ENCODE data around the gene GEN1. TPM values are rescaled to one million over a fixed set of nuclear protein-coding genes. Genes with fewer than 3 reads are reported as not detected.

The GEN1 gene
- total RNA-seq, 1 donor from 2014 or later = 3.4 TPM

- intact Hi-C loops (cut with DNase I) = no loop called here
- ATAC-seq = no peak
- no peak for DNase-seq (ENCODE audit: low spot score)
Measured at GRCh38 chr2:17749753-17750438, 4.0 kb upstream of the GEN1 start.

GRCh38 chr2:17752246-17752645 lies 1.7 kb upstream of the GEN1 start:
- DNase-seq (ENCODE audit: low spot score) (no peak), ATAC-seq (no peak)
- intact Hi-C loops (cut with DNase I) = no loop called here

- intact Hi-C loops (cut with DNase I) = no loop called here
- DNase-seq (ENCODE audit: low spot score) (no peak), ATAC-seq (peak; percentile 51)
Measured at GRCh38 chr2:17752892-17753802, 791 bp upstream of the GEN1 start.

GRCh38 chr2:17754773-17755425 lies 961 bp downstream of the GEN1 start:
- ATAC-seq (no peak), DNase-seq (ENCODE audit: low spot score) (no peak)
- intact Hi-C loops (cut with DNase I) = loop anchor here (5.0 kb wide), 1 partner anchor 1263 kb away; no protein-coding TSS in a partner anchor

- no peak for DNase-seq (ENCODE audit: low spot score)
- intact Hi-C loops (cut with DNase I) = loop anchor here (5.0 kb wide), 1 partner anchor 1264 kb away; no protein-coding TSS in a partner anchor
- ATAC-seq = no peak
Measured at GRCh38 chr2:17756668-17757067, 2.7 kb downstream of the GEN1 start.

- no peak for DNase-seq (ENCODE audit: low spot score)
- intact Hi-C loops (cut with DNase I) = loop anchor here (5.0 kb wide), 1 partner anchor 1265 kb away; no protein-coding TSS in a partner anchor
- ATAC-seq = no peak
Measured at GRCh38 chr2:17757321-17757720, 3.4 kb downstream of the GEN1 start.

- DNase-seq (ENCODE audit: low spot score) = no peak
- intact Hi-C loops (cut with DNase I) = loop anchor here (5.0 kb wide), 1 partner anchor 1266 kb away; no protein-coding TSS in a partner anchor
- no peak for ATAC-seq
Measured at GRCh38 chr2:17758118-17758517, 4.2 kb downstream of the GEN1 start.

- DNase-seq (ENCODE audit: low spot score) (no peak), ATAC-seq (no peak)
- intact Hi-C loops (cut with DNase I) = loop anchor here (5.0 kb wide), 1 partner anchor 1268 kb away; no protein-coding TSS in a partner anchor
Measured at GRCh38 chr2:17759805-17760204, 5.9 kb downstream of the GEN1 start.

- DNase-seq (ENCODE audit: low spot score) (no peak), ATAC-seq (no peak)
- intact Hi-C loops (cut with DNase I) = no loop called here
Measured at GRCh38 chr2:17762451-17762850, 8.5 kb downstream of the GEN1 start.

GRCh38 chr2:17763641-17764333 lies 9.8 kb downstream of the GEN1 start:
- DNase-seq (ENCODE audit: low spot score) = no peak
- no peak for ATAC-seq
- intact Hi-C loops (cut with DNase I) = no loop called here

GRCh38 chr2:17765398-17765797 lies 11.5 kb downstream of the GEN1 start:
- DNase-seq (ENCODE audit: low spot score) (no peak), ATAC-seq (no peak)
- intact Hi-C loops (cut with DNase I) = no loop called here

GRCh38 chr2:17768894-17769293 lies 15.0 kb downstream of the GEN1 start:
- intact Hi-C loops (cut with DNase I) = no loop called here
- no peak for ATAC-seq
- no peak for DNase-seq (ENCODE audit: low spot score)

- ATAC-seq (no peak), DNase-seq (ENCODE audit: low spot score) (no peak)
- intact Hi-C loops (cut with DNase I) = no loop called here
Measured at GRCh38 chr2:17771956-17772355, 18.0 kb downstream of the GEN1 start.

GRCh38 chr2:17772532-17772931 lies 18.6 kb downstream of the GEN1 start:
- intact Hi-C loops (cut with DNase I) = no loop called here
- ATAC-seq (no peak), DNase-seq (ENCODE audit: low spot score) (no peak)

GRCh38 chr2:17780546-17780945 lies 26.6 kb downstream of the GEN1 start:
- ATAC-seq = no peak
- intact Hi-C loops (cut with DNase I) = no loop called here

GRCh38 chr2:17781482-17781881 lies 27.5 kb downstream of the GEN1 start:
- intact Hi-C loops (cut with DNase I) = no loop called here
- ATAC-seq (no peak), DNase-seq (ENCODE audit: low spot score) (no peak)

More at GRCh38 chr2:17780546-17780945, 26.6 kb downstream of the GEN1 start:
- DNase-seq (ENCODE audit: low spot score) = no peak

GRCh38 chr2:17786727-17787126 lies 32.8 kb downstream of the GEN1 start:
- intact Hi-C loops (cut with DNase I) = no loop called here
- no peak for ATAC-seq
- DNase-seq (ENCODE audit: low spot score) = no peak

GRCh38 chr2:17788773-17789172 lies 34.8 kb downstream of the GEN1 start:
- ATAC-seq (no peak), DNase-seq (ENCODE audit: low spot score) (no peak)
- intact Hi-C loops (cut with DNase I) = no loop called here

GRCh38 chr2:17790536-17790935 lies 36.6 kb downstream of the GEN1 start:
- DNase-seq (ENCODE audit: low spot score) (no peak), ATAC-seq (no peak)
- intact Hi-C loops (cut with DNase I) = no loop called here

All from sciatic nerve (tissue), 2 donors.